NCI-H524 (cell line): ENCODE results near the gene DNAJC18.

Source experiments
- DNase-seq, 2 experiments: peaks; one replicate each; lab custom pipeline; 2025; lab: John Stamatoyannopoulos, UW

Gene DNAJC18

GRCh38 chr5:139364466-139364865 is 74.9 kb downstream of the DNAJC18 start:
- DNase-seq = no peak

- DNase-seq = no peak
These were observed 75.4 kb downstream of the DNAJC18 start for GRCh38 chr5:139363937-139364336.

GRCh38 chr5:139361835-139362429 is 77.4 kb downstream of the DNAJC18 start:
- DNase-seq = no peak

GRCh38 chr5:139360384-139360783 is 78.9 kb downstream of the DNAJC18 start:
- DNase-seq = no peak
